NCI-H2107 treated with DMSO at 0.1 percent for 48 hours (cell line): ENCODE measurements around the gene MAGI2.

Experiments used
- DNase-seq: peaks from one replicate; lab custom pipeline; 2025; ENCODE audit not compliant: unreplicated experiment; lab: John Stamatoyannopoulos, UW

MAGI2 gene

GRCh38 chr7:79453558-79454360 is at the start of gene MAGI2:
TSS of gene MAGI2 (minus strand) at chr7:79453667. CDS start at chr7:79453320, 347 bp downstream.
- no peak for DNase-seq

- no peak for DNase-seq
Measured at GRCh38 chr7:79502151-79502550, 48.7 kb upstream of the MAGI2 start.

GRCh38 chr7:79500759-79501158 is 47.3 kb upstream of the MAGI2 start:
- no peak for DNase-seq

- no peak for DNase-seq
Measured at GRCh38 chr7:79497728-79498127, 44.3 kb upstream of the MAGI2 start.

- DNase-seq = no peak
Measured at GRCh38 chr7:79495544-79496272, 42.2 kb upstream of the MAGI2 start.

GRCh38 chr7:79494046-79494445 is 40.6 kb upstream of the MAGI2 start:
- DNase-seq = no peak

GRCh38 chr7:79489371-79489770 is 35.9 kb upstream of the MAGI2 start:
- DNase-seq = peak; percentile 67

- no peak for DNase-seq
Measured at GRCh38 chr7:79478386-79478785, 24.9 kb upstream of the MAGI2 start.

- DNase-seq = no peak
Measured at GRCh38 chr7:79475455-79475854, 22.0 kb upstream of the MAGI2 start.

GRCh38 chr7:79471699-79472098 is 18.2 kb upstream of the MAGI2 start:
- DNase-seq = no peak

GRCh38 chr7:79471283-79471682 is 17.8 kb upstream of the MAGI2 start:
- no peak for DNase-seq

- no peak for DNase-seq
Measured at GRCh38 chr7:79465551-79465950, 12.1 kb upstream of the MAGI2 start.

GRCh38 chr7:79464051-79464450 is 10.6 kb upstream of the MAGI2 start:
- DNase-seq = no peak

GRCh38 chr7:79462390-79462789 is 8.9 kb upstream of the MAGI2 start:
- no peak for DNase-seq

- DNase-seq = no peak
Measured at GRCh38 chr7:79461660-79462059, 8.2 kb upstream of the MAGI2 start.

GRCh38 chr7:79459381-79459780 is 5.9 kb upstream of the MAGI2 start:
- no peak for DNase-seq

- DNase-seq = no peak
Measured at GRCh38 chr7:79458796-79459195, 5.3 kb upstream of the MAGI2 start.

GRCh38 chr7:79455173-79455790 is 1.8 kb upstream of the MAGI2 start:
- DNase-seq = no peak

- no peak for DNase-seq
Measured at GRCh38 chr7:79454361-79454960, 994 bp upstream of the MAGI2 start.

- DNase-seq = no peak
Measured at GRCh38 chr7:79453266-79453557, 255 bp downstream of the MAGI2 start.

- no peak for DNase-seq
Measured at GRCh38 chr7:79452495-79453265, 787 bp downstream of the MAGI2 start.
